Measurements from ENCODE around the gene SSBP4. TPM values are rescaled to one million over a fixed set of nuclear protein-coding genes. Genes with fewer than 3 reads are reported as not detected.

The SSBP4 gene
- total and polyA plus RNA-seq, 9 of the 15 experiments (the other 6 are each of a cell fraction or from before 2014, with no cell fraction given), result 1.1 to 189 (median 39.0) TPM

DNA sequence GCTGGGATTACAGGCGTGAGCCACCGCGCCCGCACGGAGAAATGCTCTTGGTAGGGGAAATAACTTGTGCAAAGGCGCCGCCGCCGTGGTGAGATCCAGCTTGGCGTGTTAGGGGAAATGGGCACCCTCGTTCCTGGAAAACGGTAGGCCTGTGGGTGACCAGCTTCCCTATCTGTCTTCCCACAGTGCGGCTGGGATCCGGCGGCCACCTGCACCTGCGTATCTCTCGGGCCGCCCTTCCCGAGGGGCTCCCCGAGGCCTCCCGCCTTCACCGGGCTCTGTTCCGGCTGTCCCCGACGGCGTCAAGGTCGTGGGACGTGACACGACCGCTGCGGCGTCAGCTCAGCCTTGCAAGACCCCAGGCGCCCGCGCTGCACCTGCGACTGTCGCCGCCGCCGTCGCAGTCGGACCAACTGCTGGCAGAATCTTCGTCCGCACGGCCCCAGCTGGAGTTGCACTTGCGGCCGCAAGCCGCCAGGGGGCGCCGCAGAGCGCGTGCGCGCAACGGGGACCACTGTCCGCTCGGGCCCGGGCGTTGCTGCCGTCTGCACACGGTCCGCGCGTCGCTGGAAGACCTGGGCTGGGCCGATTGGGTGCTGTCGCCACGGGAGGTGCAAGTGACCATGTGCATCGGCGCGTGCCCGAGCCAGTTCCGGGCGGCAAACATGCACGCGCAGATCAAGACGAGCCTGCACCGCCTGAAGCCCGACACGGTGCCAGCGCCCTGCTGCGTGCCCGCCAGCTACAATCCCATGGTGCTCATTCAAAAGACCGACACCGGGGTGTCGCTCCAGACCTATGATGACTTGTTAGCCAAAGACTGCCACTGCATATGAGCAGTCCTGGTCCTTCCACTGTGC lies 30.9 kb upstream of the SSBP4 start (continued):
- TF ChIP-seq, protein P1, sequence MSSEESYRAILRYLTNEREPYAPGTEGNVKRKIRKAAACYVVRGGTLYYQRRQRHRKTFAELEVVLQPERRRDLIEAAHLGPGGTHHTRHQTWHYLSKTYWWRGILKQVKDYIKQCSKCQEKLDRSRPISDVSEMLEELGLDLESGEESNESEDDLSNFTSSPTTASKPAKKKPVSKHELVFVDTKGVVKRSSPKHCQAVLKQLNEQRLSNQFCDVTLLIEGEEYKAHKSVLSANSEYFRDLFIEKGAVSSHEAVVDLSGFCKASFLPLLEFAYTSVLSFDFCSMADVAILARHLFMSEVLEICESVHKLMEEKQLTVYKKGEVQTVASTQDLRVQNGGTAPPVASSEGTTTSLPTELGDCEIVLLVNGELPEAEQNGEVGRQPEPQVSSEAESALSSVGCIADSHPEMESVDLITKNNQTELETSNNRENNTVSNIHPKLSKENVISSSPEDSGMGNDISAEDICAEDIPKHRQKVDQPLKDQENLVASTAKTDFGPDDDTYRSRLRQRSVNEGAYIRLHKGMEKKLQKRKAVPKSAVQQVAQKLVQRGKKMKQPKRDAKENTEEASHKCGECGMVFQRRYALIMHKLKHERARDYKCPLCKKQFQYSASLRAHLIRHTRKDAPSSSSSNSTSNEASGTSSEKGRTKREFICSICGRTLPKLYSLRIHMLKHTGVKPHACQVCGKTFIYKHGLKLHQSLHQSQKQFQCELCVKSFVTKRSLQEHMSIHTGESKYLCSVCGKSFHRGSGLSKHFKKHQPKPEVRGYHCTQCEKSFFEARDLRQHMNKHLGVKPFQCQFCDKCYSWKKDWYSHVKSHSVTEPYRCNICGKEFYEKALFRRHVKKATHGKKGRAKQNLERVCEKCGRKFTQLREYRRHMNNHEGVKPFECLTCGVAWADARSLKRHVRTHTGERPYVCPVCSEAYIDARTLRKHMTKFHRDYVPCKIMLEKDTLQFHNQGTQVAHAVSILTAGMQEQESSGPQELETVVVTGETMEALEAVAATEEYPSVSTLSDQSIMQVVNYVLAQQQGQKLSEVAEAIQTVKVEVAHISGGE (CRISPR knock-in tag; IDR thresholded peaks at IDR 0.05), result peak in 1 of 3 experiments; percentile 86; a peak in 2 of 6 replicates
- TF ChIP-seq JUN (IDR thresholded peaks at IDR 0.05; ENCODE audit: borderline replicate concordance, low read depth, low read length) (0 out of 2 replicates have a peak, but pooled peaks have one; percentile 47), JUN (CRISPR knock-in tag; IDR thresholded peaks at IDR 0.05; ENCODE audit: borderline replicate concordance) (peak; percentile 87; the same call in 1 of the 2 replicates), POLR2A (conservative IDR thresholded peaks at IDR 0.05) (peak; percentile 64), TOE1 (IDR thresholded peaks at IDR 0.05; ENCODE audit: borderline replicate concordance) (no peak), TOE1 (CRISPR knock-in tag; IDR thresholded peaks at IDR 0.05; ENCODE audit: borderline replicate concordance, low read depth) (peak; percentile 83; the same call in 1 of the 2 replicates), ELF4 (CRISPR knock-in tag; IDR thresholded peaks at IDR 0.05) (no peak), FOS (IDR thresholded peaks at IDR 0.05; ENCODE audit: extremely low read depth, insufficient read length) (no peak), NFRKB (IDR thresholded peaks at IDR 0.05; ENCODE audit: low read depth) (peak; percentile 24; the same call in 1 of the 2 replicates)
- TF ChIP-seq, protein P2, sequence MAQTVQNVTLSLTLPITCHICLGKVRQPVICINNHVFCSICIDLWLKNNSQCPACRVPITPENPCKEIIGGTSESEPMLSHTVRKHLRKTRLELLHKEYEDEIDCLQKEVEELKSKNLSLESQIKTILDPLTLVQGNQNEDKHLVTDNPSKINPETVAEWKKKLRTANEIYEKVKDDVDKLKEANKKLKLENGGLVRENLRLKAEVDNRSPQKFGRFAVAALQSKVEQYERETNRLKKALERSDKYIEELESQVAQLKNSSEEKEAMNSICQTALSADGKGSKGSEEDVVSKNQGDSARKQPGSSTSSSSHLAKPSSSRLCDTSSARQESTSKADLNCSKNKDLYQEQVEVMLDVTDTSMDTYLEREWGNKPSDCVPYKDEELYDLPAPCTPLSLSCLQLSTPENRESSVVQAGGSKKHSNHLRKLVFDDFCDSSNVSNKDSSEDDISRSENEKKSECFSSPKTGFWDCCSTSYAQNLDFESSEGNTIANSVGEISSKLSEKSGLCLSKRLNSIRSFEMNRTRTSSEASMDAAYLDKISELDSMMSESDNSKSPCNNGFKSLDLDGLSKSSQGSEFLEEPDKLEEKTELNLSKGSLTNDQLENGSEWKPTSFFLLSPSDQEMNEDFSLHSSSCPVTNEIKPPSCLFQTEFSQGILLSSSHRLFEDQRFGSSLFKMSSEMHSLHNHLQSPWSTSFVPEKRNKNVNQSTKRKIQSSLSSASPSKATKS (CRISPR knock-in tag; IDR thresholded peaks at IDR 0.05), result no peak
- TF ChIP-seq, protein P3, sequence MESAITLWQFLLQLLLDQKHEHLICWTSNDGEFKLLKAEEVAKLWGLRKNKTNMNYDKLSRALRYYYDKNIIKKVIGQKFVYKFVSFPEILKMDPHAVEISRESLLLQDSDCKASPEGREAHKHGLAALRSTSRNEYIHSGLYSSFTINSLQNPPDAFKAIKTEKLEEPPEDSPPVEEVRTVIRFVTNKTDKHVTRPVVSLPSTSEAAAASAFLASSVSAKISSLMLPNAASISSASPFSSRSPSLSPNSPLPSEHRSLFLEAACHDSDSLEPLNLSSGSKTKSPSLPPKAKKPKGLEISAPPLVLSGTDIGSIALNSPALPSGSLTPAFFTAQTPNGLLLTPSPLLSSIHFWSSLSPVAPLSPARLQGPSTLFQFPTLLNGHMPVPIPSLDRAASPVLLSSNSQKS (CRISPR knock-in tag; IDR thresholded peaks at IDR 0.05), result no peak
- TF ChIP-seq, protein P4, sequence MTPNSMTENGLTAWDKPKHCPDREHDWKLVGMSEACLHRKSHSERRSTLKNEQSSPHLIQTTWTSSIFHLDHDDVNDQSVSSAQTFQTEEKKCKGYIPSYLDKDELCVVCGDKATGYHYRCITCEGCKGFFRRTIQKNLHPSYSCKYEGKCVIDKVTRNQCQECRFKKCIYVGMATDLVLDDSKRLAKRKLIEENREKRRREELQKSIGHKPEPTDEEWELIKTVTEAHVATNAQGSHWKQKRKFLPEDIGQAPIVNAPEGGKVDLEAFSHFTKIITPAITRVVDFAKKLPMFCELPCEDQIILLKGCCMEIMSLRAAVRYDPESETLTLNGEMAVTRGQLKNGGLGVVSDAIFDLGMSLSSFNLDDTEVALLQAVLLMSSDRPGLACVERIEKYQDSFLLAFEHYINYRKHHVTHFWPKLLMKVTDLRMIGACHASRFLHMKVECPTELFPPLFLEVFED (CRISPR knock-in tag; conservative IDR thresholded peaks at IDR 0.05), result no peak
- TF ChIP-seq, protein P5, sequence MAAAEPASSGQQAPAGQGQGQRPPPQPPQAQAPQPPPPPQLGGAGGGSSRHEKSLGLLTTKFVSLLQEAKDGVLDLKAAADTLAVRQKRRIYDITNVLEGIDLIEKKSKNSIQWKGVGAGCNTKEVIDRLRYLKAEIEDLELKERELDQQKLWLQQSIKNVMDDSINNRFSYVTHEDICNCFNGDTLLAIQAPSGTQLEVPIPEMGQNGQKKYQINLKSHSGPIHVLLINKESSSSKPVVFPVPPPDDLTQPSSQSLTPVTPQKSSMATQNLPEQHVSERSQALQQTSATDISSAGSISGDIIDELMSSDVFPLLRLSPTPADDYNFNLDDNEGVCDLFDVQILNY (CRISPR knock-in tag; IDR thresholded peaks at IDR 0.05), result peak; percentile 95; the same call in 1 of the 2 replicates
- TF ChIP-seq, protein P6, sequence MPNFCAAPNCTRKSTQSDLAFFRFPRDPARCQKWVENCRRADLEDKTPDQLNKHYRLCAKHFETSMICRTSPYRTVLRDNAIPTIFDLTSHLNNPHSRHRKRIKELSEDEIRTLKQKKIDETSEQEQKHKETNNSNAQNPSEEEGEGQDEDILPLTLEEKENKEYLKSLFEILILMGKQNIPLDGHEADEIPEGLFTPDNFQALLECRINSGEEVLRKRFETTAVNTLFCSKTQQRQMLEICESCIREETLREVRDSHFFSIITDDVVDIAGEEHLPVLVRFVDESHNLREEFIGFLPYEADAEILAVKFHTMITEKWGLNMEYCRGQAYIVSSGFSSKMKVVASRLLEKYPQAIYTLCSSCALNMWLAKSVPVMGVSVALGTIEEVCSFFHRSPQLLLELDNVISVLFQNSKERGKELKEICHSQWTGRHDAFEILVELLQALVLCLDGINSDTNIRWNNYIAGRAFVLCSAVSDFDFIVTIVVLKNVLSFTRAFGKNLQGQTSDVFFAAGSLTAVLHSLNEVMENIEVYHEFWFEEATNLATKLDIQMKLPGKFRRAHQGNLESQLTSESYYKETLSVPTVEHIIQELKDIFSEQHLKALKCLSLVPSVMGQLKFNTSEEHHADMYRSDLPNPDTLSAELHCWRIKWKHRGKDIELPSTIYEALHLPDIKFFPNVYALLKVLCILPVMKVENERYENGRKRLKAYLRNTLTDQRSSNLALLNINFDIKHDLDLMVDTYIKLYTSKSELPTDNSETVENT (CRISPR knock-in tag; IDR thresholded peaks at IDR 0.05), result peak; percentile 83

Measured in K562 (cell line).